Lower leg skin (tissue), 4 donors: ENCODE results near the gene ERGIC1. TPM values are rescaled to one million over a fixed set of nuclear protein-coding genes. Genes with fewer than 3 reads are reported as not detected.

Source experiments
- DNase-seq, 2 donors: peaks; one replicate each; pipeline ENCODE4 v3.0.0-alpha.2; 2019; ENCODE audit warnings: low spot score in 2 of 2
- H3K4me3 ChIP-seq: fragments of 200-600 bp; sonication (generic); 2 replicates; pipeline ENCODE4 v1.5.1; 2017; ENCODE audit warnings: mild to moderate bottlenecking, low read depth; ENCODE audit not compliant: poor library complexity, severe bottlenecking
- POLR2A ChIP-seq, 2 donors: fragments of 450-650 bp; IDR thresholded peaks; one replicate each; pipeline ENCODE4 v1.6.1; 2016 to 2017; ENCODE audit warnings: antibody characterized with exemption in 2 of 2, mild to moderate bottlenecking in 1 of 2, moderate library complexity in 1 of 2
- WGBS, 2 donors: methylation state at CpG; one replicate each; pipeline ENCODE4 v1.1.5; 2018; 5-methylcytosine and 5-hydroxymethylcytosine counted together
- intact Hi-C: fragments of 100-400 bp; cut with DNase I; formaldehyde crosslinking; loops from one replicate; pipeline ENCODE4 v1.15.0; 2023; ENCODE audit warnings: low total_unique reads
- total RNA-seq, 4 donors: library from RNA; depleted of rRNA; stranded (reverse); fragments of >200 nt; gene quantifications; one replicate each; pipeline ENCODE4 v1.1.0, GENCODE V29; 2016
- TF ChIP-seq, protein P1 (sequence below), 3 donors: fragments of 450-650 bp; IDR thresholded peaks; one replicate each; pipeline ENCODE4 v1.5.1; 2016; ENCODE audit warnings: antibody characterized with exemption in 3 of 3, mild to moderate bottlenecking in 3 of 3, moderate library complexity in 2 of 3

Gene ERGIC1
- total RNA-seq, 4 donors from 2014 or later = 62.9 to 114 (median 82.6) TPM

DNA sequence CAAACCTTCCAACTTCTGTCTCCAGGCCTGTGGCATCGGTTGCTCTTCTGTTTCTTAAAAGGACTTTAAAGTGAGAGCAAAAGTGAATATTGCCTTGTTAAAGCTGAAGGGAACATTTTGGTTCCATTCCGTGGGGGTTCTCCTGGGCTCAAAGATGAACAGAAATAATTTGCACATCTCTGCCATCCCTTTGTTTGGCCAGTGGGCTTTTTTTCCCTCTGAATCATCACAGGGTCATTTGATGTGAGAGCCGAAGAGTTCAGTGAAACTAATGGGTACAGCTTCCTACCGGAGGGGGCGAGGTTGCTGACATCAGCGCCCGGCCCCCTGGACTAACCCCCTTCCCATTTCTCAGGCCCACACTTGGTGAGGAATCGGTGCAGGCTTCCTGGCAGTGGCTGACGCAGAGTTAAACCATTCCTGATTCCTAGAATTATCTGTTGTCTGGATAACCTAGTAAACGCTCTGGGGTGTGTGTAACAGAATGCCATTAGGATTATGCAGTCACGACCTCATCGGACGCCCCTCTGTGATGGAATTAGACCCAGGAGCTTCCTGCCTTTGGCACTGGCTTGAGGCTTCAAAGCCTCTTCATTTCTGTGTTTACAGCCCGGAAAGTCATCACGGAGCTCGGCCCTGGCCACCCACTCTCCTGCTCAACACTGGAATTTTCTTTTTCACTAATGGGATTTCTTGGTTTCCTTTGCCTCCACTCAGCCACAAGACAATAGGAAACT is 63.6 kb downstream of the ERGIC1 start:
- no peak for TF ChIP-seq POLR2A (IDR thresholded peaks at IDR 0.05)
- TF ChIP-seq, protein P1, sequence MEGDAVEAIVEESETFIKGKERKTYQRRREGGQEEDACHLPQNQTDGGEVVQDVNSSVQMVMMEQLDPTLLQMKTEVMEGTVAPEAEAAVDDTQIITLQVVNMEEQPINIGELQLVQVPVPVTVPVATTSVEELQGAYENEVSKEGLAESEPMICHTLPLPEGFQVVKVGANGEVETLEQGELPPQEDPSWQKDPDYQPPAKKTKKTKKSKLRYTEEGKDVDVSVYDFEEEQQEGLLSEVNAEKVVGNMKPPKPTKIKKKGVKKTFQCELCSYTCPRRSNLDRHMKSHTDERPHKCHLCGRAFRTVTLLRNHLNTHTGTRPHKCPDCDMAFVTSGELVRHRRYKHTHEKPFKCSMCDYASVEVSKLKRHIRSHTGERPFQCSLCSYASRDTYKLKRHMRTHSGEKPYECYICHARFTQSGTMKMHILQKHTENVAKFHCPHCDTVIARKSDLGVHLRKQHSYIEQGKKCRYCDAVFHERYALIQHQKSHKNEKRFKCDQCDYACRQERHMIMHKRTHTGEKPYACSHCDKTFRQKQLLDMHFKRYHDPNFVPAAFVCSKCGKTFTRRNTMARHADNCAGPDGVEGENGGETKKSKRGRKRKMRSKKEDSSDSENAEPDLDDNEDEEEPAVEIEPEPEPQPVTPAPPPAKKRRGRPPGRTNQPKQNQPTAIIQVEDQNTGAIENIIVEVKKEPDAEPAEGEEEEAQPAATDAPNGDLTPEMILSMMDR (IDR thresholded peaks at IDR 0.05) = no peak
- intact Hi-C loops = no loop called here
- H3K4me3 ChIP-seq = no peak overlapping the region
- DNase-seq = no peak
- 46 to 52% methylated on average over 16 of the region's 16 CpGs for WGBS, 2 donors

DNA sequence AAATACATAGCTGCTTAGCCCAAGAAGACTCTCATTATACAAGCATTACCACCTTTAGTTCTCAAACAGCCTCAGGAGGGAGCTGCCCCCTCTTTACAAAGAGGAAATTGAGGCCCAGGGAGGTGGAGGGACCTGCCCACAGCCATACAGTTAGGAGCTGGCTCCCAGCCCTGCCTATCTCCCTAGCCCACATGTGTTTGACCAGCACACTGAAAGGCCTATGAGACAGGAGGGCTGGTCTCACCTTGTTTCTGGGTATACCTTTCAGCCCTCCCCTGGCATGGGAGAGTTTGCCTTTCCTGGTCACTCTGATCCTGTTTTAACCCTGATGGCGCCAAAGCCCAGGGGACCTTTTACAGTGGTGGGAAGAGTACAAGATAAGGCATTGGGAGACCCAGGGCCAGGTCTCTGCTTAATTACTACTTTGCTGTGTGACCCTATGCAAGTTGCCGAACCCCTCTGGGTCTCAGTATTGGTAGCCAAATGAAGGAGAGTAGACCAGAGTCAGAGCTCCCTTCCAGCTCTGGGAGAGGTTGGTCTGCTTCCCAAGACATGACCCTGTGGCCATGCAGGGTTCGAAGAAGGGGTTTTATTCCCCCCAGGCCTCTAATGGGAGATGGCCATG is 64.3 kb downstream of the ERGIC1 start:
- no peak overlapping the region for H3K4me3 ChIP-seq
- DNase-seq = no peak
- TF ChIP-seq POLR2A (IDR thresholded peaks at IDR 0.05) = no peak
- TF ChIP-seq, protein P1 (IDR thresholded peaks at IDR 0.05) = no peak
- intact Hi-C loops = no loop called here
- WGBS, 2 donors = 95 to 97% methylated on average over 3 of the region's 3 CpGs

DNA sequence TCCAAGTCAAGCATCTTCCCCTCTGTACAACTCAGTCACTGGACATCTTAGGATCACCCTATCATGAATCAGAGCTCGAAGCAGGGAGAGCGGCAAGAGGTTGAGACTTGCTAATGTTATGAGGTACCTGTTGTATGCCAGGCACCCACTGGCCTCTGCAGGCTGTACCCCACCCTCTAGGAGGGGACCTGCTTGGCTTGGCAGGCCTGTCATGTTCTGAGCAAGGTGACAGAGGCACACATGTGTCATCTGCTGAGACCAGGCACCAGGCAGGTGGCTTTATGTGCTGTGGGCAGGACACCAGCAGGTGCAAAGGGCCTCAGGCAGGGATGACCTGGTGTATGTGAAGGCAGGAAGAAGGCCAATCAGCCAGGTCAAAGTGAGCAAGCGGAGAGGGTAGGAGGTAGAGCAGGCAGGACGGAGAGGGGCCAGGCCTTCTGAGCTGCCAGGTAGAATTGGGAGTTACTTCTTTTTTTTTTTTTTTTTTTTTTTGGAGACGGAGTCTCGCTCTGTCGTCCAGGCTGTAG is 64.9 kb downstream of the ERGIC1 start:
- no peak for DNase-seq
- H3K4me3 ChIP-seq = no peak overlapping the region
- 96 to 100% methylated on average over 7 of the region's 7 CpGs for WGBS, 2 donors
- TF ChIP-seq, protein P1 (IDR thresholded peaks at IDR 0.05) = no peak
- TF ChIP-seq POLR2A (IDR thresholded peaks at IDR 0.05) = no peak
- intact Hi-C loops = no loop called here

DNA sequence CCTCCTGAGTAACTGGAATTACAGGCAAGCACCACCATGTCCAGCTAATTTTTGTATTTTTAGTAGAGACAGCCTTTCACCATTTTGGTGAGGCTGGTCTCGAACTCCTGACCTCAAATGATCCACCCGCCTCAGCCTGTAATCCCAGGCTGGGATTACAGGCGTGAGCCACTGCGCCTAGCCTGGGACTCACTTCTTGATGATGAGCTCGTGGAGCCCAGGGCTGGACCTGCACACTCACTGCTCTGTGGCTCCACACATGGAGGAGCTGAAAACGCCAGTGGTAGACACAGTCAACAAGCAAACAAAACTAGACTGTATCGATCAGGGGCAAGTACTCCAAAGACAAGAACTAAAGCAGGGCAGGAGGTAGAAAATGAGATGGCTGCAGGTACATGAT is 65.4 kb downstream of the ERGIC1 start:
- no peak overlapping the region for H3K4me3 ChIP-seq
- 91 to 93% methylated on average over 7 of the region's 7 CpGs for WGBS, 2 donors
- intact Hi-C loops = no loop called here
- TF ChIP-seq POLR2A (IDR thresholded peaks at IDR 0.05) = no peak
- TF ChIP-seq, protein P1 (IDR thresholded peaks at IDR 0.05) = no peak
- DNase-seq = no peak

DNA sequence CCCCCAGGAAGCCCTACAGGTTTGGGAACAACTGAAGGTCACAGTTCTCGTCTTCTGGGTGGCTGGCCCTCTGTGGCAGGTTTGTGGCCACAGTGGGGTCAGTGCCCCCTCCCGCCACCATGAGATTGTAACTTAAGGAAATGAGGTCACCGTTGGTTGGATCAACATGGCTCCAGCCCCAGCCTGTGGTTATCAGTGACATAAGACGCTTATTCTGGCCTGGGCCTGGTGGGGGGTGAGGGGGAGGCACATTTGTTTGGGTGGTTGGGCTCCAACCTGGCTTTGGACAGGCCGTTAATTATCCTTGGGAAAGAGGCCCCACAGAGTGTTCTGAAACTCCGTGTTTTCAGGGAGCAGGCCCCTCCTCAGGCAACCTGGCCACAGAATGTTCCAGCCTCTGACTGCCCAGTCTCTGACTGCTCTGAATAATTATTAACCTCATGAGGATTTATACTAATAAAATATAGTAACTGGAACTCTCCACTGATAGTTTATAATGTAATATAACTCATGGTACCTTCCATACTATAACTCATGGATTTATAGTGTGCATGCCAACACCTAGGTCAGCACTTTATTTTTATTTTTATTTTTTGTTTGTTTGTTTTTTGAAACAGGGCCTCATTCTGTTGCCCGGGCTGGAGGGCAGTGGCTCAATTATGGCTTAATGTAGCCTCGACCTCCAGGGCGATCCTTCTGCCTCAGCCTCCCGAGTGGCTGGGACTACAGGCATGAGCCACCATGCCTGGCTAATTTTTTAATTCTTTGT is 67.1 kb downstream of the ERGIC1 start:
- no peak for DNase-seq
- intact Hi-C loops = loop anchor here (5.0 kb wide), 1 partner anchor 134 kb away; no protein-coding TSS in a partner anchor
- no peak overlapping the region for H3K4me3 ChIP-seq
- no peak for TF ChIP-seq POLR2A (IDR thresholded peaks at IDR 0.05)
- TF ChIP-seq, protein P1 (IDR thresholded peaks at IDR 0.05) = no peak
- WGBS, 2 donors = 78 to 79% methylated on average over 10 of the region's 10 CpGs
